ENCODE results near the gene ZER1. TPM values are rescaled to one million over a fixed set of nuclear protein-coding genes. Genes with fewer than 3 reads are reported as not detected.
A peak's percentile ranks its signal among the peaks of the same experiment; 100 is the strongest.
"Not testable (repeated sequence)": the region's sequence is repeated elsewhere in the genome, so short reads cannot be mapped to it uniquely, and the experiment has no call there.

The ZER1 gene
- total RNA-seq, 2 experiments from 2014 or later: 14.9 to 17.8 TPM

- Mint-ChIP-seq H3K36me3 (ENCODE audit: low read depth) (peaks cover under 1% of the 10 kb centered on the region), H3K4me3 (peak overlapping the region; percentile 12), H3K27ac (peak overlapping the region; percentile 15), H3K27me3 (no peaks in the 10 kb centered on the region), H3K9me3 (no peaks in the 10 kb centered on the region), H3K4me1 (ENCODE audit: low read depth) (peaks cover 25% of the 10 kb centered on the region)
- ChIA-PET CTCF (interaction anchor here (0.6 to 1.4 kb wide), 2 partner anchors 33 to 137 kb away, joined by 3 to 4 read pairs; partner anchors contain the start of gene ENDOG), POLR2A (no interaction called here)
- no peak for TF ChIP-seq CTCF (IDR thresholded peaks at IDR 0.05)
- DNase-seq (no peak), ATAC-seq (no peak)
- intact Hi-C loops (cut with micrococcal nuclease): no loop called here
Measured at GRCh38 chr9:128785427-128785826, 13.7 kb upstream of the ZER1 start.

- no peak for DNase-seq
- Mint-ChIP-seq H3K27ac (no peak overlapping the region), H3K27me3 (no peaks in the 10 kb centered on the region), H3K36me3 (ENCODE audit: low read depth) (no peaks in the 10 kb centered on the region), H3K4me1 (ENCODE audit: low read depth) (peaks cover 13% of the 10 kb centered on the region), H3K9me3 (no peaks in the 10 kb centered on the region), H3K4me3 (no peak overlapping the region)
- no peak for TF ChIP-seq CTCF (IDR thresholded peaks at IDR 0.05)
- no peak for ATAC-seq
- POLR2A ChIA-PET: interaction anchor here (2.9 kb wide), 1 partner anchor 9 kb away, joined by 11 read pairs; no protein-coding TSS in a partner anchor
- intact Hi-C loops (cut with micrococcal nuclease): no loop called here
- CTCF ChIA-PET: interaction anchor here (2.0 kb wide), 1 partner anchor 36 kb away, joined by 11 read pairs; the partner anchor contains the start of gene ENDOG
Measured at GRCh38 chr9:128782669-128783068, 10.9 kb upstream of the ZER1 start.

GRCh38 chr9:128781187-128782070, 9.7 kb upstream of the ZER1 start:
- CTCF ChIA-PET: interaction anchor here (0.8 to 2.0 kb wide), 2 partner anchors 37 to 79 kb away, joined by 4 to 11 read pairs; partner anchors contain the start of genes ENDOG and PKN3
- Mint-ChIP-seq H3K27ac (no peak overlapping the region), H3K9me3 (no peaks in the 10 kb centered on the region), H3K4me1 (ENCODE audit: low read depth) (peaks cover 10% of the 10 kb centered on the region), H3K27me3 (no peaks in the 10 kb centered on the region), H3K36me3 (ENCODE audit: low read depth) (no peaks in the 10 kb centered on the region), H3K4me3 (no peak overlapping the region)
- POLR2A ChIA-PET: interaction anchor here (2.9 kb wide), 1 partner anchor 8 kb away, joined by 11 read pairs; no protein-coding TSS in a partner anchor
- DNase-seq (no peak), ATAC-seq (no peak)
- intact Hi-C loops (cut with micrococcal nuclease): no loop called here
- no peak for TF ChIP-seq CTCF (IDR thresholded peaks at IDR 0.05)

GRCh38 chr9:128780093-128780492, 8.4 kb upstream of the ZER1 start:
- intact Hi-C loops (cut with micrococcal nuclease); H3K4me1 Mint-ChIP-seq (ENCODE audit: low read depth); H3K27me3 Mint-ChIP-seq; CTCF ChIA-PET; H3K36me3 Mint-ChIP-seq (ENCODE audit: low read depth); DNase-seq; H3K27ac Mint-ChIP-seq; H3K4me3 Mint-ChIP-seq; ATAC-seq; POLR2A ChIA-PET; H3K9me3 Mint-ChIP-seq: not testable (repeated sequence)

GRCh38 chr9:128774804-128775203, 3.1 kb upstream of the ZER1 start:
- DNase-seq (no peak), ATAC-seq (no peak)
- intact Hi-C loops (cut with micrococcal nuclease): no loop called here
- ChIA-PET POLR2A (no interaction called here), CTCF (no interaction called here)
- no peak for TF ChIP-seq CTCF (IDR thresholded peaks at IDR 0.05)
- Mint-ChIP-seq H3K27me3 (no peaks in the 10 kb centered on the region), H3K36me3 (ENCODE audit: low read depth) (no peaks in the 10 kb centered on the region), H3K9me3 (peaks cover 3% of the 10 kb centered on the region), H3K27ac (no peak overlapping the region), H3K4me1 (ENCODE audit: low read depth) (peaks cover 9% of the 10 kb centered on the region), H3K4me3 (no peak overlapping the region)
